GM21737 (cell line): ENCODE measurements around the gene ADAMTS14.

Source experiments
- ATAC-seq: cut with Tn5 transposase; IDR thresholded peaks from one replicate; pipeline ENCODE4 v1.9.1; 2021; ENCODE audit warnings: mild to moderate bottlenecking, moderate library complexity; ENCODE audit not compliant: unreplicated experiment

ADAMTS14 gene

DNA sequence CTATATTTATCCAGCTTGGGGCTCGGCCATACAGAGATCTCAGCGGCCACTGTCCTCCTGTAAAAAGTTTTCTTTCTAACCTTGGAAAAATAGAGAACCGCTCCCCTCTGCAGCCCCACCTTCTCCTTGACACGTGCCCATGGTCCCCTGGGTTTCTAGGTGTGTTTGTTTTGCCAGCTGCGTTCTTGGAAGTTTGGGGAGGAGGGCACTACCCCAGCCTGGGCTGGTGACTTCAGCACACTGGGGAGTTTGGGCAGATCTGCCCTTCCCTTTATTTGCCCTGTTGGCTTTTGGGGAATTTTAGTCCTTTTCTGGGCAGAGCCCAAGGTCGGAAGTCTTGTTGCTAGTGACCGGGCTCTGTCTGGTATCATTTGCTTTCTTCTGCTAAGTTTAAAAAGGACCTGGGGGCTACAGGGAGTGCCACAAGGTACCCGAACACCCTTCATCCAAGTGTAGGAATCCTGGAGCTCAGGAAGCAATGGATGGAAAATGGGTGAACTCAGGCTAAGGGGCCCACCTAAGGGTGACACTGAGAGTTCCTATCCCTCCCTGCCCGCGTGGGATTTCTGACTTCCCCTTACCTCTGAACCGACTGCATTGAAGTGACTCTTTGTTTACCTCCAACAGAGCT, 1.7 kb downstream of the ADAMTS14 start:
- ATAC-seq, result no peak

GRCh38 chr10:70674560-70675495, 2.5 kb downstream of the ADAMTS14 start:
- ATAC-seq, result no peak

DNA sequence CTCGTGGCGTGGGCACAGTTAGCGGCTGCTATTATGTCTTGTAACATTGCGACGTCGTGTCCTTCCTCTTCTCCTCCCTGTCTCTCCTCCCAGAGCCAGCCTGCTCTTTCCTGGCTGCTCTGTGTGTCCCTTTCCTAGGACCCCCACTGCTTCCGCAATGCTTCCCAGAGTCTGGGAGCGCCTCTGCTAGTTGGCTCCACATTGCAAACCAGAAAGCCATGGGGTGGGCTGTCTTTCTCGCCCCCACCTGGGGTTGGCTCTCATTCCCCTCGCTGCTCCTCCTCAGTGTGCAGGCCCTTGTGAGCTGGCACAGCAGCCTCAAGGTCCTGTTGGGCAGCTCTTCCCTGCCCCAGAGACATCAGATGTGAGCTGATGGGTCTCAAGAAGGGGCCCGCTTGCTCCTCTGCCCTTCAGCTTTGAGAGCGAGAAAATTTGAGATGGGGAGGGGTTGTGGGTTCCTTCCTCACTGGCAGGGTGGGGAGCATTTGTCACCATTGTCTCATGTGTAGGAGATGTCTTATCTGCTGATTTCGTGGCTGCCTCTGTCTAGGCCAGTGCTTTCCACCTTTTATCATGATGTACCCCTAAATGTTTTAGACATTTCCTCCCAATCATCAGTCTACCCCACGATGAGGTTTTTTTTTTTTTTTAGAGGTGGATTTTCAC, 3.3 kb downstream of the ADAMTS14 start:
- no peak for ATAC-seq

DNA sequence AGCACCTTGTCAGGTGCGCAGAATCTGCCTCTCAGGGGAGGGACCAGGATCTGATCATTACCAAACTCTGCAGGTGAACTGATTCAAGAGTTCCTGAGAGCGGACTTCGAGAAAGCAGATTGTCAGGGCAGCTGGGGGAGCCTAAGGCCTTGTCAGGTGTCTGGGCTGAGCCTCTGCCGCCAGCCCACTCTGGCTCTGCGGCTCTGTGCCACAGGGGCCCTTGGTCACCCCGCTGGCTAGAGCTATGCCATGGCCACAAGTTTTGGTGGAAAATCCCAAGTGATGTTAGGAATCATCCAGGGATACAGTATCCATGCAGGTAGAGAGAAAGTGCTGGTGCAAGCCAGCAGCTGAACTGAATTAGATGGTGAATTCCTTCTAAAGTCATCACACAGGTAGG, 4.2 kb downstream of the ADAMTS14 start:
- ATAC-seq, result no peak

GRCh38 chr10:70677016-70677415, 4.7 kb downstream of the ADAMTS14 start:
- no peak for ATAC-seq

DNA sequence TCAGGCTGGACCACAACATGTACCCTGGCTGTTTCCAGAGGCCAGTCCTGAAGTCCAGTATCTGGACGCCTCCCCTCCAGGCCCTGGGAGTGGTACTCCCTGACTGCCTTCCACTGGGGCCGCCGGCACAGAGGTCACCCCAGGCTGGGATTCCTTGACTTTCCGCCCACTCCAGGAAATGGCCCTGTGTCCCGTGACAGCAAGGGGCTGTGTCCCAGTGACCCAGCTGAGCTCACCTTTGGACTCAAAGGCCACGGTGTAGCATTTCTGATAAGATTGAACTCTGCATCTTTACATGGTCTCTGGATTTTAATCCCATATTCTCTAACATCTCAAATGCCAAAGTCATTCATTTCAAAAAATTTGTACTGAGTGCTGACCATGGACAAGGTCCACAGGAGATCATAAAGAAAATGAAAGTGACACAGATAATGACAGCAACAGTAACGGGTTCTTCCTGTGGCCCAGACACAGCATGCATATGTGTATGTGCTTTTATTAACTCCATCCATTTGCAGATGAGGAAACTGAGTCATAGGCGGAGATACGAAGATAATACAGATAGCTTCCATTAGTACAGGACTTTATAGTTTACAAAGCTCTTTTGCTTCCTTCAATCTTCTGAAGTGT, 5.4 kb downstream of the ADAMTS14 start:
- no peak for ATAC-seq

DNA sequence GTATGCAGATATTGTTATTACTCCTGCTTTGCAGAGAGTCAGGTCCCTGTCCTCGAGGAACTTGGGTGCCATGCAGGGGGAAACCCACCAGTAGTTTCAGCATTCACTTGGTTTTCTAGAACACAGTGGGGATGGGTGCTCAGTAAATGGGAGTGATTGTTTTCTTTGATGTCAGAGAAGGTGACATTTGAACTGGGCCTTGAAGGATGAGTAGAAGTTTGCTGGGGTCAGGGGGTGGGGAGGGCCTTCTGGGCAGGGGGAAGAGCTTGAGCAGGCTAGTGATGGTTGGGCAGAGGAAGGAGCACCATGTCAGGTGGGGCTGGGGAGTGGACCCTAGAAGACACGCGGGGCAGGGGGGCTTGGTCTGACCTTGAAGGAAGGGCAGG, 5.9 kb downstream of the ADAMTS14 start:
- ATAC-seq, result no peak

- ATAC-seq, result no peak
These were observed 6.6 kb downstream of the ADAMTS14 start for GRCh38 chr10:70678757-70679489.

DNA sequence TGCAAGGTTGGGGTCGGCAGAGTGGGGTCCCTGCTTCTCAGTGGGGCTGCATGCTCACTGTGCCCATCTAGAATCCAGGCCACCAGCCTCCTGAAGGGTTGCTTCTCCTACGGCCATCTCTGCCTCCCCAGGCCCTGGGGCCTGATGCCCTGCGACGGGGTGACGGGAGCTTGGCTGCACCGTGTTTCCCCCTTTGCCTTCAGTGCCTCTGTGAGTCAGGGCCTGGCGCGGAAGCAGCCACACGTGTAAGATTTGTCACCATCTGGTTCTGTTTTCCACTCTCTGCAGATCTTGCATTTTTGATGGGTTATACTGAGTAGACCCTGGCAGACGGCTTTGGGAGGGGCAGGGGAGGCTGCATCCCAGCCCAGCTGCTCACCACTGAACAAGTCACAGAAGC, 7.2 kb downstream of the ADAMTS14 start:
- no peak for ATAC-seq

- no peak for ATAC-seq
These were observed 8.8 kb downstream of the ADAMTS14 start for GRCh38 chr10:70680899-70681730.

- no peak for ATAC-seq
These were observed 9.4 kb downstream of the ADAMTS14 start for GRCh38 chr10:70681731-70682005.

- ATAC-seq, result no peak
These were observed 10.8 kb downstream of the ADAMTS14 start for GRCh38 chr10:70682920-70683600.

GRCh38 chr10:70683601-70683934, 11.3 kb downstream of the ADAMTS14 start:
- ATAC-seq, result no peak

GRCh38 chr10:70683940-70684339, 11.6 kb downstream of the ADAMTS14 start:
- no peak for ATAC-seq

DNA sequence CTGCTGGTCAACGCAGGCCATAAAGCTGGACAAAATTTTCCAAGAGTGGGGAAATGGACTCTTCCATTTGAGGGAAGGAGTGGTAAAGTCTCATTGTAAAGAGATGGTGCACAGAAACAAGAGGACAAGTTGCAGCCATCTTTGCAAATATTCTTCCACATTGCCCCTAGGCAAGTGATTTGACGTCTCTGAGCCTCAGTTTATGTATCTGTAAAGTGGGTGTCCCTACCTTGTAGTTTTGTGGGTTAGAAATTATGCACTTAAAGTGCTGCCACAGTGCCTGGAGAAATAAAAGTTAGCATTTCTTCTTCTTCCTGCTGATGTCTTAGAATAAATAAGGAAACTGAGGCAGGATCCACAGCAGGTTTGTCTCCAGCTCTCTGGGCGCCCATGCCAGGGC, 12.1 kb downstream of the ADAMTS14 start:
- no peak for ATAC-seq

DNA sequence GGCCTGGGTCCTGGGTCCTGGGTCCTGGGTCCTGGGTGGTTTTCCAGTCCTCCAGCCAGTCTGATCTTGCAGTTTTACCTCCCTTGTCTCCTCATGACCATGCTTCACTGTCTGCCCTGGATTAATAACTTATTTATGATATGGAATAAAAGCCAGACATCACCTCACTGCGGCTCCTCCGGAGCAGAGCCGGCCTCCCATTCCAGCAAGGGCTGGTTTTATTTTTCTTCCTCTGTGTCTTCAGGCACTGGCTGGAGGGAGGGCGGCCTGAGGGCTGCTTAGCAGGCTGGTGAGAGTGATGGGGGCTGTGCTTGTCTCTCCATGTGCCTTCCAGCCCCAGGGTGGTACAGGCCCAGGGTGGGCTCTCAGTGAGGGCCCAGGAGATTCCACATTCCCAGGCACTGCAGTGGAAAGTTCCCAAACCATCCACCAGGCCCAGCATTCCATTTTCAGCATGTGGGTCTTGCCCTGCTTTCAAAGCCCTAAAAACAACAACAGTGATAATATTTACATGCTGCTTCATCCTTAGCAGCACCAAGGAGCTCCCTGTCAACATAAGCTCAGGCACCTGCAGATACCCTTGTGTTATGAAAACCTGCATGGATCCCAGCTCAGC, 12.6 kb downstream of the ADAMTS14 start:
- ATAC-seq, result no peak

DNA sequence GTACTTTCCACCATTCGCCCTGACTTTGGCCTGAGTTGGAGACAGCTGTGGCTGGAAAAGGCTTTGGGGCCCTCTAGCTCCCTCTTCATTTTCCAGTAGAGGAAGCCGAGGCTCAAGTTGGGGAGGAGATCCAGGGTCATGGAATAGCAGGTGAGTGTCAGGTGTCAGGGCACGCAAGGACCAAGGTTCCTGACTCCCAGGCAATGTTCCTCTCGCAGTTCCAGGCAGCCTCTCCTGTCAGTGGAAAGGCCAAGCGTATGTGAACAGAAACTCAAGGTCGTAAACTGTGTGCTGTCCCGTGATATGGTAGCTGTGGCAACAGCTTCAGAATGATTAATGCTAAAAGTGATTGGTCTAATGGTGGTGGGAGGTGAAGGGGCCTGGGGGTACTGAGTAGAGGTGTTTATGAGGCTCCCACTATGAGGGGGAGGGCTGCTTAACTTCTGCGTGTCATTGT, 13.2 kb downstream of the ADAMTS14 start:
- ATAC-seq, result no peak

DNA sequence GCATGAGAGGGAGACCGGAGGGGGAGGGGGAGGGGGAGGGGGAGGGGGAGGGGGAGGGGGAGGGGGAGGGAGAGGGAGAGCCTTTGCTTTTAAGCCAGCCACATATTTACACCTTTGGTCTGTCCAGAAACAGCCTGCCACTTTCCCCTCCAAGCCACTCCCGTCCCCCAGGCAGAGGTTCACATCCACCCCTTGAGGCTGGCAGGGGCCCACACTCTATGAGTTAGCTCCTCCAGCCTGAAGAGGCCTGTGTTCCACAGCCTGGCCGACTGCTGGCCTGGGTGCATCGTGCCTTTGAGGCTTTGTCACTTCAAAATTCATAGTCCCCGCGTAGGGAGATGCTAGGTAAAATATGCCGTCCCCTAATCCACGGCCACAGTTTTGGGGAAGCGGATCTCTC, 16.5 kb downstream of the ADAMTS14 start:
- no peak for ATAC-seq

GRCh38 chr10:70689661-70690060, 17.4 kb downstream of the ADAMTS14 start:
- no peak for ATAC-seq
